ENCODE measurements around the gene ATPAF2.
A peak's percentile ranks its signal among the peaks of the same experiment; 100 is the strongest.

Gene ATPAF2

DNA sequence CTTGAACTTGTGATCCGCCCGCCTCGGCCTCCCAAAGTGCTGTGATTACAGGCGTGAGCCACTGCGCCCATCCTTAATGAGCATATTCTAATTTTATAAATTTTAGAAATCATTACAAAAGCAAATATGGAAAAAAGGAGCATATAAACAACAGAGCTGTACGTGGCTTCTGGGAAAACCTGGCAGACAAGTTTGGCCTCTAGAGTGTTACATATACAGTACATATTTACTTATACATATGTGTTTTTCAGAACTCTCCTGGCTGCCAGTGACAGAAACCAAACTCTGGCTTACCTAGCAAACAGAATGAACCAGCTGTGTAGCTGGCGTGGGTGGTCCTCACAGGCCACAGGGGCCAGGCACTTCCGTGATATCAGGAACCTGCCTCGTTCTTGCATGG is 56.2 kb downstream of the ATPAF2 start:
- DNase-seq (ENCODE audit: low read depth) = peak; percentile 41
- TF ChIP-seq, protein P1, sequence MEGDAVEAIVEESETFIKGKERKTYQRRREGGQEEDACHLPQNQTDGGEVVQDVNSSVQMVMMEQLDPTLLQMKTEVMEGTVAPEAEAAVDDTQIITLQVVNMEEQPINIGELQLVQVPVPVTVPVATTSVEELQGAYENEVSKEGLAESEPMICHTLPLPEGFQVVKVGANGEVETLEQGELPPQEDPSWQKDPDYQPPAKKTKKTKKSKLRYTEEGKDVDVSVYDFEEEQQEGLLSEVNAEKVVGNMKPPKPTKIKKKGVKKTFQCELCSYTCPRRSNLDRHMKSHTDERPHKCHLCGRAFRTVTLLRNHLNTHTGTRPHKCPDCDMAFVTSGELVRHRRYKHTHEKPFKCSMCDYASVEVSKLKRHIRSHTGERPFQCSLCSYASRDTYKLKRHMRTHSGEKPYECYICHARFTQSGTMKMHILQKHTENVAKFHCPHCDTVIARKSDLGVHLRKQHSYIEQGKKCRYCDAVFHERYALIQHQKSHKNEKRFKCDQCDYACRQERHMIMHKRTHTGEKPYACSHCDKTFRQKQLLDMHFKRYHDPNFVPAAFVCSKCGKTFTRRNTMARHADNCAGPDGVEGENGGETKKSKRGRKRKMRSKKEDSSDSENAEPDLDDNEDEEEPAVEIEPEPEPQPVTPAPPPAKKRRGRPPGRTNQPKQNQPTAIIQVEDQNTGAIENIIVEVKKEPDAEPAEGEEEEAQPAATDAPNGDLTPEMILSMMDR (IDR thresholded peaks at IDR 0.05; ENCODE audit: insufficient read depth, low read depth, low read length, missing control alignments) = no peak
- H3K4me3 ChIP-seq (ENCODE audit: low read length) = no peak overlapping the region

DNA sequence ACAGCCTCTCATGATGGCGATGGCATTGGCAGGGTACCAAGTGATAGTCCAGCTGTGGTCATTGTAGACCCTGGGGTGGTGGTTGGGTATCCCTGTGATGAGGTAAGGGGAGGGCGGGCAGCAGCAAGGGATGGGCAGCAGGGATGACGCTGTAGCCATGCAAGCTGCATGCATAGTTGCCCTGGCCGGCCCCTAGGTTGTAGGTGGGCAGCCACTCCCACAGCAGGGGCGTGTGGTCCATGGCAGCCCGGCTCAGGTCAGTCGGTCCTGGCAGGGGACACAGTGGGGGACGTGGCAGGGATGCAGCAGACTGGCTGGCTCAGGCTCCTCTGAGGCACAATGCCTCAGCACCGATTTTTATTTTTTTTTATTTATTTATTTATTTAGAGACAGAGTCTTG is 57.6 kb downstream of the ATPAF2 start:
- H3K4me3 ChIP-seq (ENCODE audit: low read length) = no peak overlapping the region
- TF ChIP-seq, protein P1 (IDR thresholded peaks at IDR 0.05; ENCODE audit: insufficient read depth, low read depth, low read length, missing control alignments) = no peak
- no peak for DNase-seq (ENCODE audit: low read depth)

DNA sequence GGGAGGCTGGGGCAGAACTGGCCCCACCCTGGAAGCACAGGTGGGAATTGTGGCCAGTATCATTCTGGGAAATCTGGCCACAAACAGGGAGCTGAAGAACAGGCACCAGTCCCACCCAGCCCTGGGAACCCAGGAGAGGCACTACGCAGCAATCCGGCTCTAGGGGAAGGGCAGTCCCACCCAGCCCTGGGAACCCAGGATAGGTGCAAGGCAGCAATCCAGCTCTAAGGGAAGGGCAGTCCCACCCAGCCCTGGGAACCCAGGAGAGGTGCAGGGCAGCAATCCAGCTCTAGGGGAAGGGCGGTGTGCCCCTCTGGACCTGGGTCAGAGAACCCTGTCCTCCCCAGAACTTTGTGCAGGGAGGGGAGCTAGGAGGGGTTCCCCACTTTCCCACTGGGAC is 59.2 kb downstream of the ATPAF2 start:
- DNase-seq (ENCODE audit: low read depth) = no peak
- TF ChIP-seq, protein P1 (IDR thresholded peaks at IDR 0.05; ENCODE audit: insufficient read depth, low read depth, low read length, missing control alignments) = no peak
- no peak overlapping the region for H3K4me3 ChIP-seq (ENCODE audit: low read length)

DNA sequence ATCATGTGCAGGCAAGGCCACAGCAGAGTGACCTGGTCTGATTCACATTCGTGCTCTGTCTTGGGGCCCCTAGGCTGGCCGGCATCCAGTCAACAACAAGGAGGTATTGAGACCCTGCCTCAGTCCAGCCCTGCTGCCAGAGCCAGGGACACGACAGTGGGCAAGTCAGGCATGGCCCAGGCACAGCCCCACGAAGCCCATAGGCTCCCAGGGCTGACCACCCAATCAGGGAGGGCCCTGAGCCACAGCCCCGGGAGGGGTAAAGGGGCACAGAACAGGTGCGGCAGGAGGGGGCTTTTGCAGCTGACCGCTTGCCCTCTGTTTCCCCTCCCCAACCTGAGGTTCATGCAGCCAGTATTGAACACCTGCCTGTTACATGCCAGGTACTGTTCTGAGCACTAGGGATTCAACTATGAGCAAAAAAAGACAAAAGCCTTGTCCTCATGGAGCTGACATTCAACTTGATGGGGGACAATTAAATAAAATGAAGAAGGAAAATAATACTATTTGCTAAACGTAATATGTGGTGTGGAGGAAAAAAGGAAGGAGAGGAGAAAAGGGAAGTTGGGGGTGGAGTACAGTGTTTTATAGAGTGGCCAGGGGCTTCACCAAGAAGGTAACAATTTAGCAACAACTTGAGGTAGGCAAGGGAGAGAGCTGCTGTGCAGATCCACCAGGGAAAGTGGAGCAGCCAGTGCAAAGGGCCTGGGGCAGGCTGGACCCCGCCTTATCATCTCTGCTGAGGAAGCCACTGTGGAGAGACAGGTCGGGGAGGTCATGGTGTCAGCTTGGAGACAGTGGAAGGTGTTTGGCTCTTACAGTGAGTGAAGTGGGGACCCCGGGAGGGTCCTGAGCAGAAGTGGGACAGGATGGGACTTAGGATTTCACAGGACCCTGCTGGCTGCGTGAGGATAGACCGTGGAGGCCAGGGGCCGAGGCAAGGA is 60.2 kb downstream of the ATPAF2 start:
- no peak for DNase-seq (ENCODE audit: low read depth)

DNA sequence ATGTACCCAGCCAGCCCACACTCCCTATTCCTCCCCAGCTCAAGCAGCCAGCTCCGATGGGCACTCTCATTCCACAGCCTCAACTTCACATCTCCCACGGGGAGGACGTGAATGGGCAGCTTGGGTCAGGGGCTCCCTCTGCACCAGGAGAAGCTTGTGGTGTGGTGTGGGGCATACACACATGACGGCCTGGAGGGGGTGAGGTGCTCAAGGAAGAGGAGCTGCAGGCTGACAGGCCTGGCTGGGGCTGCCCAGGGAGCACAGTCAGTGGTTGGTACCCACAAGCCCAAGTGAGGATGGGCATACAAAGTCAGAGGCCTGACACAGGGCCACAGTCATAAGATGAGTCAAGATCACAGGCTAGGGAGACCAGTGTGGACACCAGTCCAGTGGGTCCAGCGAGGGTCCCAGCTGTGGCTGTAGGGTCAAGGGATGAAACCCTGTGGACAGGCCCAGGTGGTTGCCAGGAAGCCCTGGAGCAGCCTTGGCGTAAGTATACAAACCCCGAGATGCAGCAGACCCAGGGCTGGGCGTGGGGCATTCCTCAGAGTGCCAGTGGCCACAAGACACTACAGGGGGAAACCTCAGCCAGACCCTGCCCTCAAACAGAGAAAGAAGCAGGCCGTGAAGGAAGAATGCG is 61.9 kb downstream of the ATPAF2 start:
- no peak for DNase-seq (ENCODE audit: low read depth)
- TF ChIP-seq, protein P1 (IDR thresholded peaks at IDR 0.05; ENCODE audit: insufficient read depth, low read depth, low read length, missing control alignments) = no peak
- H3K4me3 ChIP-seq (ENCODE audit: low read length) = no peak overlapping the region

More for the DNA sequence above, 60.2 kb downstream of the ATPAF2 start:
- no peak overlapping the region for H3K4me3 ChIP-seq (ENCODE audit: low read length)
- TF ChIP-seq, protein P1 (IDR thresholded peaks at IDR 0.05; ENCODE audit: insufficient read depth, low read depth, low read length, missing control alignments) = no peak

DNA sequence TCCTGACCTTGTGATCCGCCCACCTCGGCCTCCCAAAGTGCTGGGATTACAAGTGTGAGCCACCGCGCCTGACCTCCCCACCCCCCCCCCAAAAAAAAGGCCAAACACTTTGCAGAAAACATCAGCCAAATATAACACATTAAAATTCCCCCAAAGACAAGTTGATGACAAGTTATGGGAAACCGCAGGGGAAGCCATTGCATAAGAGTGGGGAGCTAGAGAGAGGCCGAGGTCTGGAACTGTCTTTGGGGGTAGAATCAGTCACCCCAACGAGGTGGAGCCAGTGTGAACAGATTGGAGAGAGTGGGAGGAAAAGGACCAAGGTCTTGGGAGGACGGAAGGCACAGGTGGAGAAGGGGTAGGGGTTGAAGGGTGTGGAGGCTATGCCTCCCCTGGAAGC is 63.5 kb downstream of the ATPAF2 start:
- TF ChIP-seq, protein P1 (IDR thresholded peaks at IDR 0.05; ENCODE audit: insufficient read depth, low read depth, low read length, missing control alignments) = no peak
- DNase-seq (ENCODE audit: low read depth) = no peak

More for the DNA sequence above, 63.5 kb downstream of the ATPAF2 start:
- H3K4me3 ChIP-seq (ENCODE audit: low read length) = no peak overlapping the region

Measured in epithelial cell of esophagus (primary cell).